K562 (cell line): Measurements from ENCODE around the gene SELENOO. TPM values are rescaled to one million over a fixed set of nuclear protein-coding genes. Genes with fewer than 3 reads are reported as not detected.
"Not testable (repeated sequence)": the region's sequence is repeated elsewhere in the genome, so short reads cannot be mapped to it uniquely, and the experiment has no call there.

Experiments
- ATAC-seq: fragments of 200-7000 bp; cut with Tn5 transposase; 3 replicates; pipeline ENCODE4 v1.9.1; 2020; ENCODE audit warnings: moderate library complexity
- BruUV-seq: library from RNA; stranded (reverse); fragments of 400-500 nt; replicated peaks from 2 replicates; lab custom pipeline; 2021; lab: Mats Ljungman, UMichigan
- CTCF ChIA-PET: fragments of 300-600 bp; formaldehyde crosslinking; extraction: SDS; loops from one replicate; lab custom pipeline; 2021; ENCODE audit warnings: low intra/inter-chr PET ratio; lab: Yijun Ruan, JAX
- POLR2A ChIA-PET: fragments of 300-600, 350-650 bp; sonication (Branson Sonifier 250); formaldehyde crosslinking; extraction: SDS; loops from one replicate; lab custom pipeline; 2021; ENCODE audit warnings: antibody characterized with exemption, inconsistent platforms; lab: Yijun Ruan, JAX
- DNase-seq, 4 experiments: peaks; one replicate each; pipeline versions ENCODE4 v3.0.0 to v3.0.0-alpha.2; 2011 to 2018; ENCODE audit warnings: low spot score in 3 of 4, mixed read lengths in 3 of 4; ENCODE audit errors: extremely low read depth in 1 of 4
- FAIRE-seq: peaks from 2 replicates; lab custom pipeline; 2011; peaks lifted over from hg19 to GRCh38; lab: Jason Lieb, UNC
- H2AFZ ChIP-seq: 2 replicates; pipeline ENCODE4 v1.6.0; 2011; ENCODE audit warnings: low read depth, low read length, control low read depth, inconsistent platforms
- H3K27ac ChIP-seq: fragments of 200-600 bp; 3 replicates; pipeline ENCODE4 v1.8.0; 2011; ENCODE audit warnings: low read depth, mild to moderate bottlenecking, control low read depth, inconsistent platforms, low read length, moderate library complexity, mixed read lengths; ENCODE audit errors: extremely low read depth
- H3K27me3 ChIP-seq, 2 experiments: fragments of 300-600 bp in 1 of 2; 2 replicates in 1 of 2; 3 replicates in 1 of 2; pipeline versions ENCODE4 v1.6.0 to v1.8.0; 2011; ENCODE audit warnings: inconsistent platforms in 2 of 2, low read length in 2 of 2, mild to moderate bottlenecking in 1 of 2, mixed read lengths in 1 of 2, moderate library complexity in 1 of 2; ENCODE audit not compliant: control insufficient read depth in 2 of 2, insufficient read depth in 2 of 2
- H3K36me3 ChIP-seq: fragments of 300-600 bp; 3 replicates; pipeline ENCODE4 v1.8.0; 2011; ENCODE audit warnings: mild to moderate bottlenecking, low read length, inconsistent platforms; ENCODE audit not compliant: control insufficient read depth, insufficient read depth
- H3K4me1 ChIP-seq, 2 experiments: fragments of 200-600 bp in 1 of 2; replicated peaks in 1 of 2; 2 replicates in 1 of 2; 3 replicates in 1 of 2; pipeline versions ENCODE4 v1.5.1 to v1.8.0; 2011; ENCODE audit warnings: inconsistent platforms in 2 of 2, low read length in 2 of 2, mild to moderate bottlenecking in 1 of 2, mixed read lengths in 1 of 2, moderate library complexity in 1 of 2; ENCODE audit not compliant: control insufficient read depth in 2 of 2, insufficient read depth in 2 of 2
- H3K4me2 ChIP-seq: 2 replicates; pipeline ENCODE4 v1.6.1; 2011; ENCODE audit warnings: low read length, control low read depth, inconsistent platforms, mixed read lengths; ENCODE audit not compliant: insufficient read depth
- H3K4me3 ChIP-seq: fragments of 200-600 bp; sonication (generic), shearing (Covaris generic); 2 replicates; pipeline ENCODE4 v1.5.1; 2016; ENCODE audit warnings: control low read depth, inconsistent platforms
- H3K79me2 ChIP-seq: fragments of 200-600 bp; 3 replicates; pipeline ENCODE4 v1.8.0; 2011; ENCODE audit warnings: low read length, inconsistent platforms; ENCODE audit not compliant: control insufficient read depth, insufficient read depth
- H3K9ac ChIP-seq, 2 experiments: 2 replicates each; pipeline versions ENCODE4 v1.6.0 to v1.6.1; 2011; ENCODE audit warnings: low read depth in 2 of 2, low read length in 2 of 2, control low read depth in 1 of 2, inconsistent platforms in 1 of 2, mild to moderate bottlenecking in 1 of 2, mixed read lengths in 1 of 2; ENCODE audit not compliant: insufficient read depth in 1 of 2
- H3K9me1 ChIP-seq: one replicate; pipeline ENCODE4 v1.6.0; 2011; ENCODE audit warnings: inconsistent platforms, mild to moderate bottlenecking, low read length, moderate library complexity; ENCODE audit not compliant: control insufficient read depth, insufficient read depth
- H3K9me3 ChIP-seq: replicated peaks from 2 replicates; pipeline ENCODE4 v1.5.1; 2011; ENCODE audit warnings: low read depth, low read length, inconsistent platforms; ENCODE audit not compliant: control insufficient read depth, insufficient read depth
- H4K20me1 ChIP-seq: replicated peaks from 2 replicates; pipeline ENCODE4 v1.6.1; 2011; ENCODE audit warnings: low read length, inconsistent platforms, mixed read lengths; ENCODE audit not compliant: control insufficient read depth, insufficient read depth
- C11orf30 ChIP-seq: fragments of 450-650 bp; IDR thresholded peaks from 2 replicates; pipeline ENCODE4 v1.6.1; 2016; ENCODE audit warnings: low read depth, mild to moderate bottlenecking
- CBFB ChIP-seq: sonication (generic); formaldehyde crosslinking; IDR thresholded peaks from 2 replicates; pipeline ENCODE4 v1.4.0; 2020; ENCODE audit warnings: mild to moderate bottlenecking, missing genetic modification reagents
- MAFG ChIP-seq: fragments of 450-650 bp; conservative IDR thresholded peaks from 2 replicates; pipeline ENCODE4 v1.6.1; 2016; ENCODE audit warnings: missing genetic modification characterization, missing compliant biosample characterization
- NFE2 ChIP-seq: IDR thresholded peaks from 2 replicates; pipeline ENCODE4 v1.6.1; 2014; ENCODE audit warnings: antibody characterized with exemption, low read depth
- RBM25 ChIP-seq: fragments of 200-400 bp; formaldehyde crosslinking; IDR thresholded peaks from 2 replicates; pipeline ENCODE4 v1.6.1; 2018; ENCODE audit warnings: low read length, low read depth, moderate library complexity; ENCODE audit not compliant: severe bottlenecking
- SUPT5H ChIP-seq: fragments of 450-650 bp; IDR thresholded peaks from 2 replicates; pipeline ENCODE4 v1.6.1; 2016
- TGIF2 ChIP-seq: sonication (generic); formaldehyde crosslinking; IDR thresholded peaks from 2 replicates; pipeline ENCODE4 v1.8.1; 2022; ENCODE audit warnings: mild to moderate bottlenecking, missing genetic modification reagents, moderate library complexity
- ZBTB8A ChIP-seq: fragments of 450-650 bp; IDR thresholded peaks from 2 replicates; pipeline ENCODE4 v1.6.1; 2018; ENCODE audit warnings: mild to moderate bottlenecking, moderate library complexity; ENCODE audit not compliant: partially characterized antibody
- ZEB2 ChIP-seq: fragments of 450-650 bp; IDR thresholded peaks from 2 replicates; pipeline ENCODE4 v1.6.1; 2016
- ZNF316 ChIP-seq: fragments of 450-650 bp; IDR thresholded peaks from 2 replicates; pipeline ENCODE4 v1.6.1; 2016
- WGBS: fragments of 100-300 bp; shearing (Covaris generic); methylation state at CpG from one replicate; pipeline ENCODE4 v1.1.6; 2016; ENCODE audit warnings: low coverage, mixed read lengths; ENCODE audit not compliant: insufficient coverage; ENCODE audit errors: missing lambda C conversion rate; 5-methylcytosine and 5-hydroxymethylcytosine counted together
- in situ Hi-C: fragments of 300-500 bp; cut with MboI; formaldehyde crosslinking; loops from 4 replicates; pipeline ENCODE4 v1.15.0; 2018; ENCODE audit warnings: inconsistent platforms, mixed read lengths
- intact Hi-C: fragments of 100-400 bp; cut with micrococcal nuclease; formaldehyde crosslinking; loops from 2 replicates; pipeline ENCODE4 v1.14.2; 2022
- polyA plus RNA-seq, 8 experiments: library from polyadenylated mRNA; depleted of rRNA in 4 of 8; stranded (reverse) in 5 of 8; unstranded in 3 of 8; fragments of >200 nt; fragmentation: Nextera tagmentation in 2 of 8; fragmentation: Illumina TruSeq in 1 of 8; extraction: Ambion mirVana in 2 of 8; extraction: Trizol in 1 of 8; gene quantifications; 2 replicates each; pipeline versions ENCODE4 v1.2.1 to v1.2.3, GENCODE V29; 2011 to 2014; ENCODE audit warnings: inconsistent platforms in 1 of 8, missing spikeins in 1 of 8
- total RNA-seq, 7 experiments: library from RNA; depleted of rRNA in 6 of 7; stranded (reverse); fragments of >200 nt in 6 of 7; fragmentation: Illumina TruSeq in 2 of 7; extraction: Trizol in 2 of 7; gene quantifications; 2 replicates each; pipeline versions ENCODE4 v1.2.1 to v1.2.3, GENCODE V29; 2011 to 2021; ENCODE audit warnings: low replicate concordance in 1 of 7

The SELENOO gene
- total and polyA plus RNA-seq, 9 of the 15 experiments (the other 6 are each of a cell fraction or from before 2014, with no cell fraction given) = 0.37 to 24.9 (median 8.3) TPM

- TF ChIP-seq RBM25 (peak; percentile 60), TGIF2 (CRISPR knock-in tag) (no peak), CBFB (CRISPR knock-in tag) (no peak), ZEB2 (no peak), ZNF316 (peak; percentile 28; the same call in 1 of the 2 replicates)
- no peaks in the 10 kb centered on the region for H4K20me1 ChIP-seq
- H3K4me3 ChIP-seq = no peak overlapping the region
- H3K27me3 ChIP-seq = no peaks in the 10 kb centered on the region
- intact Hi-C loops = no loop called here
- no peak for ATAC-seq
- no peaks in the 10 kb centered on the region for H3K9me1 ChIP-seq
- H3K9me3 ChIP-seq = peaks cover 3% of the 10 kb centered on the region; the same call in 1 of the 2 replicates
- peaks cover 5 to 58% of the 10 kb centered on the region in 2 experiments; a peak in 3 of 5 replicates for H3K4me1 ChIP-seq
- ChIA-PET POLR2A (no interaction called here), CTCF (no interaction called here)
- no peak overlapping the region for H3K9ac ChIP-seq
- no peak overlapping the region for H3K4me2 ChIP-seq
- H3K79me2 ChIP-seq = peaks cover 20% of the 10 kb centered on the region
- no peak for DNase-seq
- H2AFZ ChIP-seq = no peak overlapping the region
- peaks cover 39% of the 10 kb centered on the region; the same call in 1 of the 3 replicates for H3K36me3 ChIP-seq
- 100% methylated on average over 1 of the region's 1 CpG for WGBS
- in situ Hi-C loops = no loop called here
- no peak for FAIRE-seq
- BruUV-seq = no TSS peak
- no peak overlapping the region for H3K27ac ChIP-seq
Measured at GRCh38 chr22:50203288-50203687, 2.5 kb downstream of the SELENOO start.

- Histone ChIP-seq H3K27me3 (no peaks in the 10 kb centered on the region), H3K9me1 (no peaks in the 10 kb centered on the region), H3K4me2 (no peak overlapping the region), H3K4me1 (peaks cover 5 to 52% of the 10 kb centered on the region in 2 experiments; a peak in 3 of 5 replicates), H2AFZ (no peak overlapping the region), H3K79me2 (peaks cover 20% of the 10 kb centered on the region), H3K4me3 (no peak overlapping the region), H3K9ac (no peak overlapping the region), H3K36me3 (peaks cover 35% of the 10 kb centered on the region; the same call in 1 of the 3 replicates), H3K27ac (no peak overlapping the region), H4K20me1 (no peaks in the 10 kb centered on the region), H3K9me3 (peaks cover 3% of the 10 kb centered on the region; the same call in 1 of the 2 replicates)
- peak; percentile 62 for TF ChIP-seq NFE2
- peak; percentile 34; the same call in 1 of the 2 replicates for TF ChIP-seq MAFG (tag)
- no peak for TF ChIP-seq SUPT5H
- TF ChIP-seq ZBTB8A = no peak
- peak; percentile 37; the same call in 1 of the 2 replicates for TF ChIP-seq C11orf30
- peak; percentile 25; the same call in 1 of the 2 replicates for TF ChIP-seq ZNF316
- intact Hi-C loops (no loop called here), in situ Hi-C loops (no loop called here)
- ATAC-seq (no peak), FAIRE-seq (no peak), DNase-seq (no peak)
- ChIA-PET CTCF (no interaction called here), POLR2A (no interaction called here)
- WGBS = 88% methylated on average over 5 of the region's 7 CpGs
- no TSS peak for BruUV-seq
Measured at GRCh38 chr22:50204571-50204970, 3.8 kb downstream of the SELENOO start.

DNA sequence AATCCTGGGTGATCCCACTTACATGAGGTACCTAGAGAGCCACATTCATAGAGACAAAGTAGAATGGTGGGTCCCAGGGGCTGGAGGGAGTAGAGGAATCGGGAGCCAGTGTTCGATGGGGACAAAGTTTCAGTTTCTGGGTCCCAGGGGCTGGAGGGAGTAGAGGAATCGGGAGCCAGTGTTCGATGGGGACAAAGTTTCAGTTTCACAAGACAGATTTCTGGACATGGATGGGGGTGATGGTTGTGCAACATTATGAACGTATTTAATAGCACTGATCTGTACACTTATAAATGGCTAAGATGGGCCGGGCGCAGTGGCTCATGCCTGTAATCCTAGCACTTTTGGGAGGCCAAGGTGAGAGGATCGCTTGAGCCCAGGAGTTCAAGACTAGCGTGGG, 4.2 kb downstream of the SELENOO start:
- BruUV-seq, intact Hi-C loops, H3K9ac ChIP-seq, H3K9me3 ChIP-seq, H3K27ac ChIP-seq, in situ Hi-C loops, H3K9me1 ChIP-seq, H4K20me1 ChIP-seq, FAIRE-seq, H2AFZ ChIP-seq, H3K4me3 ChIP-seq, H3K27me3 ChIP-seq, ATAC-seq, POLR2A ChIA-PET, DNase-seq, H3K4me2 ChIP-seq, CTCF ChIA-PET: not testable (repeated sequence)
- Histone ChIP-seq H3K4me1 (peaks cover 5 to 51% of the 10 kb centered on the region in 2 experiments; a peak in 3 of 5 replicates), H3K36me3 (peaks cover 34% of the 10 kb centered on the region; the same call in 1 of the 3 replicates), H3K79me2 (peaks cover 20% of the 10 kb centered on the region)
- 96% methylated on average over 9 of the region's 9 CpGs for WGBS
